Measurements from ENCODE around the gene SUSD2. TPM values are rescaled to one million over a fixed set of nuclear protein-coding genes. Genes with fewer than 3 reads are reported as not detected.

The SUSD2 gene
- polyA plus RNA-seq, 1 donor (not counting 4 experiments of a cell fraction or from before 2014, with no cell fraction given) = 0.01 TPM

- peaks cover 10% of the 10 kb centered on the region for H3K4me1 ChIP-seq (ENCODE audit: control insufficient read depth, extremely low read depth, insufficient read depth, low read length)
- no peaks in the 10 kb centered on the region for H3K36me3 ChIP-seq (ENCODE audit: control insufficient read depth in 2 of 2, extremely low read depth in 1 of 2, insufficient read depth in 2 of 2, low read length in 2 of 2)
- DNase-seq (ENCODE audit: low read depth, low spot score) = no peak
- no peak overlapping the region for H3K27ac ChIP-seq (ENCODE audit: control insufficient read depth, insufficient read depth, low read length)
- FAIRE-seq = no peak
- H3K79me2 ChIP-seq (ENCODE audit: control insufficient read depth, insufficient read depth, low read length) = no peaks in the 10 kb centered on the region
- H3K27me3 ChIP-seq (ENCODE audit: control insufficient read depth, extremely low read depth, insufficient read depth, low read length) = no peaks in the 10 kb centered on the region
- no peak overlapping the region for H3K4me3 ChIP-seq (ENCODE audit: control insufficient read depth in 2 of 3, extremely low read depth in 1 of 3, insufficient read depth in 2 of 3, low read depth in 1 of 3, low read length in 3 of 3)
- H3K9me1 ChIP-seq (ENCODE audit: control insufficient read depth, extremely low read depth, insufficient read depth, low read length) = no peaks in the 10 kb centered on the region
- no peak overlapping the region for H3K4me2 ChIP-seq (ENCODE audit: control insufficient read depth, extremely low read depth, insufficient read depth, low read depth, low read length)
- no peak overlapping the region for H3K9ac ChIP-seq (ENCODE audit: control insufficient read depth, extremely low read depth, insufficient read depth, low read length)
- no peaks in the 10 kb centered on the region for H4K20me1 ChIP-seq (ENCODE audit: control insufficient read depth, extremely low read depth, insufficient read depth, low read length)
- H3K9me3 ChIP-seq (ENCODE audit: control insufficient read depth, low read depth, low read length) = no peaks in the 10 kb centered on the region
- TF ChIP-seq CTCF (optimal IDR thresholded peaks at IDR 0.05 in 1 of 3, IDR thresholded peaks at IDR 0.05 in 1 of 3, conservative IDR thresholded peaks at IDR 0.05 in 1 of 3; ENCODE audit: extremely low read depth in 1 of 3, insufficient read depth in 2 of 3, low read length in 3 of 3) = no peak
- no peak for TF ChIP-seq EZH2 (IDR thresholded peaks at IDR 0.05; ENCODE audit: low read length)
- no peak overlapping the region for H2AFZ ChIP-seq (ENCODE audit: control insufficient read depth, low read length)
- dilution Hi-C loops (cut with MboI; ENCODE audit: extremely low pct_ligation_motif_present, low sequenced_read_pairs) = no loop called here
Observed at GRCh38 chr22:24186352-24186740, 5.1 kb downstream of the SUSD2 start.

GRCh38 chr22:24186892-24187670 is 5.8 kb downstream of the SUSD2 start:
- H3K27ac ChIP-seq (ENCODE audit: control insufficient read depth, insufficient read depth, low read length) = no peak overlapping the region
- H3K36me3 ChIP-seq (ENCODE audit: control insufficient read depth in 2 of 2, extremely low read depth in 1 of 2, insufficient read depth in 2 of 2, low read length in 2 of 2) = no peaks in the 10 kb centered on the region
- DNase-seq (ENCODE audit: low read depth, low spot score) (no peak), FAIRE-seq (no peak)
- H2AFZ ChIP-seq (ENCODE audit: control insufficient read depth, low read length) = no peak overlapping the region
- no peak overlapping the region for H3K4me3 ChIP-seq (ENCODE audit: control insufficient read depth in 2 of 3, extremely low read depth in 1 of 3, insufficient read depth in 2 of 3, low read depth in 1 of 3, low read length in 3 of 3)
- H3K9me1 ChIP-seq (ENCODE audit: control insufficient read depth, extremely low read depth, insufficient read depth, low read length) = no peaks in the 10 kb centered on the region
- H3K79me2 ChIP-seq (ENCODE audit: control insufficient read depth, insufficient read depth, low read length) = no peaks in the 10 kb centered on the region
- no peaks in the 10 kb centered on the region for H3K9me3 ChIP-seq (ENCODE audit: control insufficient read depth, low read depth, low read length)
- dilution Hi-C loops (cut with MboI; ENCODE audit: extremely low pct_ligation_motif_present, low sequenced_read_pairs) = no loop called here
- H3K27me3 ChIP-seq (ENCODE audit: control insufficient read depth, extremely low read depth, insufficient read depth, low read length) = no peaks in the 10 kb centered on the region
- no peaks in the 10 kb centered on the region for H4K20me1 ChIP-seq (ENCODE audit: control insufficient read depth, extremely low read depth, insufficient read depth, low read length)
- H3K4me2 ChIP-seq (ENCODE audit: control insufficient read depth, extremely low read depth, insufficient read depth, low read depth, low read length) = no peak overlapping the region
- TF ChIP-seq CTCF (optimal IDR thresholded peaks at IDR 0.05 in 1 of 3, IDR thresholded peaks at IDR 0.05 in 1 of 3, conservative IDR thresholded peaks at IDR 0.05 in 1 of 3; ENCODE audit: extremely low read depth in 1 of 3, insufficient read depth in 2 of 3, low read length in 3 of 3) = no peak
- no peak overlapping the region for H3K9ac ChIP-seq (ENCODE audit: control insufficient read depth, extremely low read depth, insufficient read depth, low read length)
- H3K4me1 ChIP-seq (ENCODE audit: control insufficient read depth, extremely low read depth, insufficient read depth, low read length) = peaks cover 10% of the 10 kb centered on the region

Data from keratinocyte (primary cell).